OCI-LY1 (cell line): ENCODE measurements around the gene SLC16A14.

ENCODE experiments used
- CTCF ChIP-seq: fragments of 200-600 bp; sonication (generic), shearing (Covaris generic); IDR thresholded peaks from 2 replicates; pipeline ENCODE4 v1.5.1; 2017; ENCODE audit warnings: mild to moderate bottlenecking, antibody characterized with exemption, low read length, moderate library complexity, mixed read lengths
- EZH2 ChIP-seq: fragments of 200-600 bp; sonication (generic), shearing (Covaris generic); IDR thresholded peaks from 2 replicates; pipeline ENCODE4 v1.8.0; 2017; ENCODE audit warnings: borderline replicate concordance, mixed run types, mild to moderate bottlenecking, antibody characterized with exemption, low read length, moderate library complexity, mixed read lengths

- TF ChIP-seq CTCF (no peak), EZH2 (no peak)
Observed at GRCh38 chr2:230008708-230009066, 60.0 kb downstream of the SLC16A14 start.
